ENCODE measurements around the gene PPIP5K1.

- no peak for TF ChIP-seq CTCF (IDR thresholded peaks at IDR 0.05)
- no peak for TF ChIP-seq POLR2A (IDR thresholded peaks at IDR 0.05)
Measured at GRCh38 chr15:43520138-43520537, 69.9 kb downstream of the PPIP5K1 start.
